CD4-positive, alpha-beta T cell treated with Interleukin-12 subunit alpha and Interleukin-12 subunit beta, for 1 hour (primary cell): ENCODE results near the gene PPP1R18.
"Not testable (repeated sequence)": the region's sequence is repeated elsewhere in the genome, so short reads cannot be mapped to it uniquely, and the experiment has no call there.

Experiments used
- DNase-seq: peaks from one replicate; pipeline ENCODE4 v3.0.0-alpha.2; 2020

The PPP1R18 gene

GRCh38 chr6:30686009-30686907 lies at the start of gene PPP1R18:
PPP1R18 (minus strand) TSS chr6:30686645; CDS start chr6:30686018, 627 bp downstream.
- peak; percentile 83 for DNase-seq

- DNase-seq: no peak
These were observed 49.3 kb upstream of the PPP1R18 start for GRCh38 chr6:30735668-30736314.

- DNase-seq: no peak
These were observed 45.9 kb upstream of the PPP1R18 start for GRCh38 chr6:30732237-30732943.

GRCh38 chr6:30730601-30731435 lies 44.4 kb upstream of the PPP1R18 start:
- DNase-seq: peak; percentile 88

- no peak for DNase-seq
These were observed 41.6 kb upstream of the PPP1R18 start for GRCh38 chr6:30727920-30728553.

- no peak for DNase-seq
These were observed 40.3 kb upstream of the PPP1R18 start for GRCh38 chr6:30726506-30727413.

- DNase-seq: no peak
These were observed 39.5 kb upstream of the PPP1R18 start for GRCh38 chr6:30725713-30726505.

GRCh38 chr6:30724906-30725667 lies 38.6 kb upstream of the PPP1R18 start:
- no peak for DNase-seq

GRCh38 chr6:30723843-30724741 lies 37.6 kb upstream of the PPP1R18 start:
- not testable (repeated sequence) for DNase-seq

GRCh38 chr6:30723159-30723842 lies 36.9 kb upstream of the PPP1R18 start:
- DNase-seq: not testable (repeated sequence)

GRCh38 chr6:30722280-30723112 lies 36.1 kb upstream of the PPP1R18 start:
- DNase-seq: peak; percentile 87

- DNase-seq: not testable (repeated sequence)
These were observed 35.5 kb upstream of the PPP1R18 start for GRCh38 chr6:30722025-30722279.

GRCh38 chr6:30721198-30722024 lies 35.0 kb upstream of the PPP1R18 start:
- peak; percentile 96 for DNase-seq

GRCh38 chr6:30720738-30721197 lies 34.3 kb upstream of the PPP1R18 start:
- peak; percentile 58 for DNase-seq
